ENCODE results near the gene ABAT. TPM values are rescaled to one million over a fixed set of nuclear protein-coding genes. Genes with fewer than 3 reads are reported as not detected.

The ABAT gene
- total RNA-seq, 1 donor from 2014 or later: 70.9 TPM

DNA sequence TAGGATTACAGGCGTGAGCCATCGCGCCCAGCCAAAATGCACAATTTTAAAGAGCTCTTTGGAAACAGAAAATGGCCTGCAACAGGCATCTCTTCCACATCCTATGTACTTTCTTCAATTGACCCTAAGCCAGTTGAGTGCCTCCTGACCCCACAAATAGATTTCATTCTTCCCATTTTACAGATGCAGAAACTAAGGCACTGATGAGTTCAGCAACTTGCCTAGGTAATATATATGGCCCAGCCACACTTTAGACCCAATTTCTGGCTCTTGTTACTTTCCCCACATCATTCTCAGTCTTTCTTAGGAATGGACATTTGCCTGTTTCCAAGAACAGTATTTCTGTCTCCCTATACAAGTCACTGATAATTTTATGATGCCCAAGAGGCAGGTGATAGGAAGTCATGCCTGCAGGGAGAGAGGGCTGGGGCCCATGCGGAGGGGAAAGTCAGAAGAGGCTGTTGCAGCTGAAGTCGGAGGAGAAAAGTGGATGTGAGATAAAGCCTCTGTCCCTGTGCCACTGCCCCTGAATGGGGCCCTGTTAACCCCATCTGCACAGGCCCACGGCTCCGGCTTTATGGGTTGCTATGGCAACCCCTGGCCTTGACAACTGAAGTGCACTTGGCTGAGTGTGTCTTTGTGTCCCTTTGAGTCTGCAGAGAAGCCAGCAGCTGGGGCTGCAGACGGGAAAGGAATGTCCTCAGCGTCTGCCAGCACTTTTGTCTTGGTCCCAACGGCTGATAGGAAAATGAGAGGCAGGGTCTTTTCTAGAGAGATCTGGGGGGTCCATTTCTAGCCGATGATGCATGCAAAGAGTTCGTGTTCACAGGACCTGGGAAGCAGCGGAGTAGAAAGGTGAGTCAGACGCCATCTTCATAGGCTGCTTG, 45.9 kb downstream of the ABAT start:
- Mint-ChIP-seq H3K4me1 (ENCODE audit: low read depth, unreplicated experiment) (peaks cover 7% of the 10 kb centered on the region), H3K9me3 (ENCODE audit: unreplicated experiment) (peaks cover 12% of the 10 kb centered on the region), H3K27ac (ENCODE audit: unreplicated experiment) (no peak overlapping the region), H3K36me3 (ENCODE audit: unreplicated experiment) (no peaks in the 10 kb centered on the region), H3K4me3 (ENCODE audit: unreplicated experiment) (no peak overlapping the region), H3K27me3 (ENCODE audit: unreplicated experiment) (peaks cover 4% of the 10 kb centered on the region)
- DNase-seq: peak; percentile 77
- TF ChIP-seq, protein P1, sequence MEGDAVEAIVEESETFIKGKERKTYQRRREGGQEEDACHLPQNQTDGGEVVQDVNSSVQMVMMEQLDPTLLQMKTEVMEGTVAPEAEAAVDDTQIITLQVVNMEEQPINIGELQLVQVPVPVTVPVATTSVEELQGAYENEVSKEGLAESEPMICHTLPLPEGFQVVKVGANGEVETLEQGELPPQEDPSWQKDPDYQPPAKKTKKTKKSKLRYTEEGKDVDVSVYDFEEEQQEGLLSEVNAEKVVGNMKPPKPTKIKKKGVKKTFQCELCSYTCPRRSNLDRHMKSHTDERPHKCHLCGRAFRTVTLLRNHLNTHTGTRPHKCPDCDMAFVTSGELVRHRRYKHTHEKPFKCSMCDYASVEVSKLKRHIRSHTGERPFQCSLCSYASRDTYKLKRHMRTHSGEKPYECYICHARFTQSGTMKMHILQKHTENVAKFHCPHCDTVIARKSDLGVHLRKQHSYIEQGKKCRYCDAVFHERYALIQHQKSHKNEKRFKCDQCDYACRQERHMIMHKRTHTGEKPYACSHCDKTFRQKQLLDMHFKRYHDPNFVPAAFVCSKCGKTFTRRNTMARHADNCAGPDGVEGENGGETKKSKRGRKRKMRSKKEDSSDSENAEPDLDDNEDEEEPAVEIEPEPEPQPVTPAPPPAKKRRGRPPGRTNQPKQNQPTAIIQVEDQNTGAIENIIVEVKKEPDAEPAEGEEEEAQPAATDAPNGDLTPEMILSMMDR (IDR thresholded peaks at IDR 0.05; ENCODE audit: partially characterized antibody, unreplicated experiment): no peak

DNA sequence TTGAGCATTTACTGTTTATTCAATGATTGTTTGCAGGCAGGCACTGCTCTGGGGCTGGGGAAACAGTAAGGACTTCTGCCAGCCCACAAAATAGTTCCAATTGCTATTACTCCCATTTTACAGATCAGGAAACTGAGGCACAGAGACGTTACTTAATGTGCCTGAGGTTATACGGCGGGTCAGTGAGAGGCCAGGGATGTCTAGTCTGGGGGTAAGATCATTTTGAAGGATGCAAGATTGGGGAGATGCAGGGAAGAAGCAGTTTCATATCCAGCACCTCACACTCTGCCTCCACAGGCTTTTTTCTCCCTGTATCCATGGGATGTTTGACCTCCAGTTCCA, 46.5 kb downstream of the ABAT start:
- H3K9me3 Mint-ChIP-seq (ENCODE audit: unreplicated experiment): peaks cover 12% of the 10 kb centered on the region
- H3K4me3 Mint-ChIP-seq (ENCODE audit: unreplicated experiment): no peak overlapping the region
- no peak for DNase-seq
- H3K4me1 Mint-ChIP-seq (ENCODE audit: low read depth, unreplicated experiment): peaks cover 7% of the 10 kb centered on the region
- peaks cover 5% of the 10 kb centered on the region for H3K27me3 Mint-ChIP-seq (ENCODE audit: unreplicated experiment)
- H3K36me3 Mint-ChIP-seq (ENCODE audit: unreplicated experiment): peaks cover 3% of the 10 kb centered on the region
- TF ChIP-seq, protein P1 (IDR thresholded peaks at IDR 0.05; ENCODE audit: partially characterized antibody, unreplicated experiment): no peak
- H3K27ac Mint-ChIP-seq (ENCODE audit: unreplicated experiment): no peak overlapping the region

DNA sequence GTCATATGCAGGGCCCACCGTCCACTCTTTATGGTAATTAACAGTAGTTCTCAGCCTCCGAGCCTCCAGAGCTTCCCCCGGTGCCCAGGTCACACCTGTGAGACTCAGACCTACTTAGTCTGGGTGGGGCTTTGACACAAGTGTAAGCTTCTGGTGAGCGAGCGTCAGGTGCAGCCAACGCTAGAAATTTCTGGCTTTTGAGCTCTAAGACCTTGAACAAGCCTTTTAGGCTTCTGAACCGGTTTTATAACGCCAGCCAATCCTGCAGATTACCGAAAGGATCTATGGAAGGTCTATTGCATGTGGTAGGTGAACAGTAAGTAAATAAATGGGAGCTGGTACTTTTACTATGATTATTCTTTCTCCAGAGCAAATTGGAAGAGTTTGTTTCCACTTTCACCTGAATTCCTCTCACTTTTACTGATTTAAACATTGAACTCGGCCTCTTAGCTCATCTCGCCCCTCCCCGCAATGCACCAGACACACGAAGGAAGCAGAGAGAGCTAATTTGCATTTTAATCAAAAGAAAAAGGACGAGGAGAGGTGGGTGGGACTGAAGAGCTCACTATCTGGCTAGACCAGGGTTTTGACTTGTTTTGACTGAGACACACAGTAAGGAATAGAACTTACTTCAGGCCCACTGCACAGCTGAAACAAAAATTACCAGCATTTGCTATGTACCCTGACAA, 47.1 kb downstream of the ABAT start:
- DNase-seq: no peak
- peaks cover 13% of the 10 kb centered on the region for H3K9me3 Mint-ChIP-seq (ENCODE audit: unreplicated experiment)
- H3K4me3 Mint-ChIP-seq (ENCODE audit: unreplicated experiment): no peak overlapping the region
- H3K27me3 Mint-ChIP-seq (ENCODE audit: unreplicated experiment): peaks cover 5% of the 10 kb centered on the region
- H3K27ac Mint-ChIP-seq (ENCODE audit: unreplicated experiment): no peak overlapping the region
- TF ChIP-seq, protein P1 (IDR thresholded peaks at IDR 0.05; ENCODE audit: partially characterized antibody, unreplicated experiment): no peak
- peaks cover 5% of the 10 kb centered on the region for H3K36me3 Mint-ChIP-seq (ENCODE audit: unreplicated experiment)
- H3K4me1 Mint-ChIP-seq (ENCODE audit: low read depth, unreplicated experiment): peaks cover 7% of the 10 kb centered on the region

DNA sequence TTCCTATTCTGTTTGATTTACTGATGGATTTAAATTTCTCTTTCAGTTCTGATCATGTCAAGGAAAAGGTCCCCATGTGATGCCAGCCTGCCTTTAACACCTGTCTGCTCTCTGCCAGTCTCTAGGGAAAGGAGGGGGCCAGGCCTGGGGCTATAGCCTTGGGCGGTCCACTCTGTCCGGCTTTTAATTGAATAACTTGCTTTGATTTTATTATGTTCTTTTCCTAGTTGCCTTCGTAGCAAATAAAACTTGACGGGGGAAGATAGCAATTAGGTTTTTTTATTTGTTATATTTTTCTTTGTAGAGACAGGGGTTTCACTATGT, 47.6 kb downstream of the ABAT start:
- peaks cover 11% of the 10 kb centered on the region for H3K4me1 Mint-ChIP-seq (ENCODE audit: low read depth, unreplicated experiment)
- peaks cover 13% of the 10 kb centered on the region for H3K9me3 Mint-ChIP-seq (ENCODE audit: unreplicated experiment)
- H3K27ac Mint-ChIP-seq (ENCODE audit: unreplicated experiment): no peak overlapping the region
- H3K36me3 Mint-ChIP-seq (ENCODE audit: unreplicated experiment): peaks cover 5% of the 10 kb centered on the region
- no peak overlapping the region for H3K4me3 Mint-ChIP-seq (ENCODE audit: unreplicated experiment)
- peaks cover 5% of the 10 kb centered on the region for H3K27me3 Mint-ChIP-seq (ENCODE audit: unreplicated experiment)
- DNase-seq: peak; percentile 39
- TF ChIP-seq, protein P1 (IDR thresholded peaks at IDR 0.05; ENCODE audit: partially characterized antibody, unreplicated experiment): no peak

Data from glutamatergic neuron (in vitro differentiated cells).